A549 (cell line): ENCODE results near the gene TMEM165. TPM values are rescaled to one million over a fixed set of nuclear protein-coding genes. Genes with fewer than 3 reads are reported as not detected.

Experiments
- ATAC-seq, 2 experiments: fragments of 200-7000 bp in 1 of 2; fragments of >200 bp in 1 of 2; cut with Nextera tagmentation in 1 of 2; cut with Tn5 transposase in 1 of 2; 3 replicates each; pipeline versions ENCODE4 v1.8.0 to v1.9.1; 2018 to 2020; ENCODE audit warnings: mild to moderate bottlenecking in 1 of 2, moderate library complexity in 1 of 2
- CTCF ChIA-PET: fragments of 300-600 bp; sonication (Branson Sonifier 250); formaldehyde crosslinking; extraction: SDS; loops from one replicate; lab custom pipeline; 2021; ENCODE audit warnings: antibody characterized with exemption, inconsistent platforms; lab: Yijun Ruan, JAX
- POLR2A ChIA-PET: fragments of 350-600 bp; formaldehyde crosslinking; extraction: SDS; loops from one replicate; lab custom pipeline; 2021; ENCODE audit warnings: antibody characterized with exemption, inconsistent platforms; lab: Yijun Ruan, JAX
- DNase-seq, 2 experiments: peaks; one replicate each; pipeline versions ENCODE4 v3.0.0 to v3.0.0-alpha.2; 2011 to 2016; ENCODE audit warnings: low read depth in 1 of 2, low spot score in 1 of 2
- FAIRE-seq: peaks from 2 replicates; lab custom pipeline; 2011; peaks lifted over from hg19 to GRCh38; lab: Jason Lieb, UNC
- H3K27ac ChIP-seq, 2 experiments: fragments of >200 bp; sonication (Bioruptor Twin); formaldehyde crosslinking; 3 replicates each; pipeline ENCODE4 v1.5.1; 2016 to 2017
- H3K4me1 ChIP-seq: fragments of >200 bp; sonication (Bioruptor Twin); formaldehyde crosslinking; 3 replicates; pipeline ENCODE4 v1.6.1; 2016
- H3K4me2 ChIP-seq: fragments of >200 bp; sonication (Bioruptor Twin); formaldehyde crosslinking; 3 replicates; pipeline ENCODE4 v1.6.1; 2016
- H3K4me3 ChIP-seq: fragments of >200 bp; sonication (Bioruptor Twin); formaldehyde crosslinking; 3 replicates; pipeline ENCODE4 v1.5.1; 2016
- H3K9me3 ChIP-seq: fragments of >200 bp; sonication (Bioruptor Twin); formaldehyde crosslinking; 3 replicates; pipeline ENCODE4 v1.6.1; 2016
- EHMT2 ChIP-seq: fragments of 200-600 bp; sonication (generic); IDR thresholded peaks from 2 replicates; pipeline ENCODE4 v1.6.1; 2016; ENCODE audit warnings: antibody characterized with exemption, low read depth, mild to moderate bottlenecking, moderate library complexity
- ELK1 ChIP-seq: fragments of 150-350 bp; IDR thresholded peaks from 2 replicates; pipeline ENCODE4 v1.6.1; 2014; ENCODE audit warnings: low read depth, mild to moderate bottlenecking, low read length
- HMGXB4 ChIP-seq: fragments of 250-450 bp; sonication (Bioruptor Pico); IDR thresholded peaks from 2 replicates; pipeline ENCODE4 v1.5.0; 2021; ENCODE audit warnings: mild to moderate bottlenecking, moderate library complexity, borderline replicate concordance
- JUNB ChIP-seq: fragments of >200 bp; sonication (Bioruptor Twin); formaldehyde crosslinking; IDR thresholded peaks from 2 replicates; pipeline ENCODE4 v1.6.1; 2016
- NR3C1 ChIP-seq: fragments of >200 bp; sonication (Bioruptor Twin); formaldehyde crosslinking; IDR thresholded peaks from 3 replicates; pipeline ENCODE4 v1.6.1; 2017
- PHF8 ChIP-seq: fragments of 200-600 bp; sonication (generic); IDR thresholded peaks from 2 replicates; pipeline ENCODE4 v1.6.1; 2016; ENCODE audit warnings: low read depth, mild to moderate bottlenecking, antibody characterized with exemption, moderate library complexity, borderline replicate concordance
- POLR2AphosphoS2 ChIP-seq: conservative IDR thresholded peaks from 2 replicates; pipeline ENCODE4 v1.6.1; 2012; ENCODE audit warnings: low read length, improper control_type of control experiment, inconsistent platforms
- SMC3 ChIP-seq: fragments of >200 bp; sonication (Bioruptor Twin); formaldehyde crosslinking; IDR thresholded peaks from 3 replicates; pipeline ENCODE4 v1.6.1; 2018; ENCODE audit warnings: inconsistent platforms
- ZNF302 ChIP-seq: fragments of 250-450 bp; sonication (Bioruptor Pico); IDR thresholded peaks from 2 replicates; pipeline ENCODE4 v1.9.0; 2021; ENCODE audit warnings: inconsistent platforms, mild to moderate bottlenecking, moderate library complexity
- ZSCAN20 ChIP-seq: fragments of 250-450 bp; sonication (Bioruptor Pico); IDR thresholded peaks from 2 replicates; pipeline ENCODE4 v1.8.0; 2022; ENCODE audit warnings: mild to moderate bottlenecking, moderate library complexity
- WGBS: methylation state at CpG from one replicate; pipeline ENCODE4 v1.1.6; 2017; ENCODE audit errors: missing lambda C conversion rate; 5-methylcytosine and 5-hydroxymethylcytosine counted together
- polyA plus RNA-seq, 4 experiments: library from polyadenylated mRNA; depleted of rRNA in 3 of 4; stranded (reverse); fragments of >200 nt; fragmentation: RNase III in 1 of 4; extraction: RNeasy Plus Mini Kit Qiagen cat#74134 plus additional on column Dnase treatment in 1 of 4; gene quantifications; 2 replicates in 3 of 4; 3 replicates in 1 of 4; pipeline ENCODE4 v1.2.3, GENCODE V29; 2011 to 2017
- TF ChIP-seq, protein P1 (sequence below): fragments of 200-600 bp; sonication (generic); IDR thresholded peaks from 2 replicates; pipeline ENCODE4 v1.6.1; 2016; ENCODE audit warnings: antibody characterized with exemption, mild to moderate bottlenecking, moderate library complexity
- TF ChIP-seq, protein P2 (sequence below): fragments of 250-450 bp; sonication (Bioruptor Pico); IDR thresholded peaks from 2 replicates; pipeline ENCODE4 v1.5.0; 2020; ENCODE audit warnings: low read depth, mild to moderate bottlenecking, moderate library complexity
- TF ChIP-seq, protein P3 (sequence below): IDR thresholded peaks from 2 replicates; pipeline ENCODE4 v1.6.1; 2012; ENCODE audit warnings: low read depth, borderline replicate concordance

The TMEM165 gene
- polyA plus RNA-seq, 2 of the 4 experiments (the other 2 are of a cell fraction): 52.6 to 83.5 TPM

- TF ChIP-seq, protein P1, sequence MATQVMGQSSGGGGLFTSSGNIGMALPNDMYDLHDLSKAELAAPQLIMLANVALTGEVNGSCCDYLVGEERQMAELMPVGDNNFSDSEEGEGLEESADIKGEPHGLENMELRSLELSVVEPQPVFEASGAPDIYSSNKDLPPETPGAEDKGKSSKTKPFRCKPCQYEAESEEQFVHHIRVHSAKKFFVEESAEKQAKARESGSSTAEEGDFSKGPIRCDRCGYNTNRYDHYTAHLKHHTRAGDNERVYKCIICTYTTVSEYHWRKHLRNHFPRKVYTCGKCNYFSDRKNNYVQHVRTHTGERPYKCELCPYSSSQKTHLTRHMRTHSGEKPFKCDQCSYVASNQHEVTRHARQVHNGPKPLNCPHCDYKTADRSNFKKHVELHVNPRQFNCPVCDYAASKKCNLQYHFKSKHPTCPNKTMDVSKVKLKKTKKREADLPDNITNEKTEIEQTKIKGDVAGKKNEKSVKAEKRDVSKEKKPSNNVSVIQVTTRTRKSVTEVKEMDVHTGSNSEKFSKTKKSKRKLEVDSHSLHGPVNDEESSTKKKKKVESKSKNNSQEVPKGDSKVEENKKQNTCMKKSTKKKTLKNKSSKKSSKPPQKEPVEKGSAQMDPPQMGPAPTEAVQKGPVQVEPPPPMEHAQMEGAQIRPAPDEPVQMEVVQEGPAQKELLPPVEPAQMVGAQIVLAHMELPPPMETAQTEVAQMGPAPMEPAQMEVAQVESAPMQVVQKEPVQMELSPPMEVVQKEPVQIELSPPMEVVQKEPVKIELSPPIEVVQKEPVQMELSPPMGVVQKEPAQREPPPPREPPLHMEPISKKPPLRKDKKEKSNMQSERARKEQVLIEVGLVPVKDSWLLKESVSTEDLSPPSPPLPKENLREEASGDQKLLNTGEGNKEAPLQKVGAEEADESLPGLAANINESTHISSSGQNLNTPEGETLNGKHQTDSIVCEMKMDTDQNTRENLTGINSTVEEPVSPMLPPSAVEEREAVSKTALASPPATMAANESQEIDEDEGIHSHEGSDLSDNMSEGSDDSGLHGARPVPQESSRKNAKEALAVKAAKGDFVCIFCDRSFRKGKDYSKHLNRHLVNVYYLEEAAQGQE: no peak
- TF ChIP-seq, protein P2, sequence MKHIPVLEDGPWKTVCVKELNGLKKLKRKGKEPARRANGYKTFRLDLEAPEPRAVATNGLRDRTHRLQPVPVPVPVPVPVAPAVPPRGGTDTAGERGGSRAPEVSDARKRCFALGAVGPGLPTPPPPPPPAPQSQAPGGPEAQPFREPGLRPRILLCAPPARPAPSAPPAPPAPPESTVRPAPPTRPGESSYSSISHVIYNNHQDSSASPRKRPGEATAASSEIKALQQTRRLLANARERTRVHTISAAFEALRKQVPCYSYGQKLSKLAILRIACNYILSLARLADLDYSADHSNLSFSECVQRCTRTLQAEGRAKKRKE (CRISPR knock-in tag): no peak
- TF ChIP-seq ELK1: no peak
- no peak for TF ChIP-seq ZSCAN20 (CRISPR knock-in tag)
Observed at GRCh38 chr4:55373461-55373860, 22.3 kb upstream of the TMEM165 start (continued).

GRCh38 chr4:55376698-55377097 lies 19.1 kb upstream of the TMEM165 start:
- no peak overlapping the region for H3K4me3 ChIP-seq
- peaks cover 12% of the 10 kb centered on the region for H3K4me1 ChIP-seq
- FAIRE-seq (no peak), ATAC-seq (no peak), DNase-seq (no peak)
- no peak overlapping the region for H3K4me2 ChIP-seq
- no peak for TF ChIP-seq POLR2AphosphoS2
- no peaks in the 10 kb centered on the region for H3K9me3 ChIP-seq
- no peak overlapping the region for H3K27ac ChIP-seq
- POLR2A ChIA-PET: no interaction called here
- 74% methylated on average over 2 of the region's 2 CpGs for WGBS
- CTCF ChIA-PET: interaction anchor here (1.6 kb wide), 1 partner anchor 8 kb away, joined by 7 read pairs; no protein-coding TSS in a partner anchor

DNA sequence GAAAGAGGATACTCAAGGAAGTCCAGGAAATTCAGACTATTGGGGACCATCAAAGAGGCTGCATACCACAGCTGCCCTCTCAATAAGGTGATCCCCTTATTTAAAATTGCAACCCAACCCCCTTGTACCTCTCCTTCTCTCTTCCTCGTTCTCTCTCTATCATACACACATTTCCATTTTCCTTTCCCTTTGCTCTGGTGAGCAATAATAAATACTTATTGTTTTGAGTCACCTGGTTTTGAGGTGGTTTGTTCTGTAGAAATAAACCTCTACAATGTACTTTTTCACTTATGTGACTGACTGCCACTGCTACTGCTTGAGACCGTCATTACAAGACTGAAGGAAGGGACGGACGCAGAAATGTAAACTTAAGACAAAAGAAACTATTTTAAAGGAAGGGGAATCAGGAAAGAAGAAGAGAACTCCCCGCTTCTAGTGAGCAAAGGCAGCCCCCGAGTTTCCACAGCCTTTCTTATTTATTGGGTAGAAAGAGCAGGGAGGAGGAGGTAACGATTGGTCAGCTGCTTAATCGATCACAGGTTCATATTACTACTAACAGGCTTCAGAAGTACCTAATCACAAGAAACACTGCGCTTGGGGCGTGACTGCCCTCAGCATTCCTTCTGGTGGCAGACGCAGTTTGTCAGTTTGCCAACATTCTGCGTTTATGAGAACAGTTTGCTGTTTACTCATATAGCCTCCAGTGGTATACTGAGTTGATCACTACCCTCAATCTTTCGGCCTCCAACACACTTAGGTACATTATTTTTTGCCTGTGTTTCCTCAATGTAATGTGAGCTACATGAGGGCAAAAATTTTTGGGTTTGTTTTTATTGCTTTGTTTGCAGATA lies 16.9 kb upstream of the TMEM165 start:
- DNase-seq: peak in 1 of 2 experiments; percentile 67
- CTCF ChIA-PET: no interaction called here
- H3K4me2 ChIP-seq: peak overlapping the region; percentile 39
- H3K9me3 ChIP-seq: no peaks in the 10 kb centered on the region
- H3K4me3 ChIP-seq: no peak overlapping the region
- ATAC-seq: peak; percentile 24 to 66; a peak in 4 of 6 replicates
- FAIRE-seq: no peak
- 20% methylated on average over 13 of the region's 13 CpGs for WGBS
- peaks cover 12% of the 10 kb centered on the region for H3K4me1 ChIP-seq
- POLR2A ChIA-PET: no interaction called here
- H3K27ac ChIP-seq: peak overlapping the region; percentile 4 to 11; a peak in 2 of 6 replicates
- TF ChIP-seq NR3C1 (no peak), ZNF302 (CRISPR knock-in tag) (no peak), SMC3 (no peak), HMGXB4 (CRISPR knock-in tag) (no peak), JUNB (no peak), EHMT2 (no peak), PHF8 (no peak)
- TF ChIP-seq, protein P3, sequence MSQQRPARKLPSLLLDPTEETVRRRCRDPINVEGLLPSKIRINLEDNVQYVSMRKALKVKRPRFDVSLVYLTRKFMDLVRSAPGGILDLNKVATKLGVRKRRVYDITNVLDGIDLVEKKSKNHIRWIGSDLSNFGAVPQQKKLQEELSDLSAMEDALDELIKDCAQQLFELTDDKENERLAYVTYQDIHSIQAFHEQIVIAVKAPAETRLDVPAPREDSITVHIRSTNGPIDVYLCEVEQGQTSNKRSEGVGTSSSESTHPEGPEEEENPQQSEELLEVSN: no peak
